ENCODE results near the gene TMEM9. TPM values are rescaled to one million over a fixed set of nuclear protein-coding genes. Genes with fewer than 3 reads are reported as not detected.

Gene TMEM9
- 10 to 100 TPM; 28.2 to 29.8 TPM for total RNA-seq

DNA sequence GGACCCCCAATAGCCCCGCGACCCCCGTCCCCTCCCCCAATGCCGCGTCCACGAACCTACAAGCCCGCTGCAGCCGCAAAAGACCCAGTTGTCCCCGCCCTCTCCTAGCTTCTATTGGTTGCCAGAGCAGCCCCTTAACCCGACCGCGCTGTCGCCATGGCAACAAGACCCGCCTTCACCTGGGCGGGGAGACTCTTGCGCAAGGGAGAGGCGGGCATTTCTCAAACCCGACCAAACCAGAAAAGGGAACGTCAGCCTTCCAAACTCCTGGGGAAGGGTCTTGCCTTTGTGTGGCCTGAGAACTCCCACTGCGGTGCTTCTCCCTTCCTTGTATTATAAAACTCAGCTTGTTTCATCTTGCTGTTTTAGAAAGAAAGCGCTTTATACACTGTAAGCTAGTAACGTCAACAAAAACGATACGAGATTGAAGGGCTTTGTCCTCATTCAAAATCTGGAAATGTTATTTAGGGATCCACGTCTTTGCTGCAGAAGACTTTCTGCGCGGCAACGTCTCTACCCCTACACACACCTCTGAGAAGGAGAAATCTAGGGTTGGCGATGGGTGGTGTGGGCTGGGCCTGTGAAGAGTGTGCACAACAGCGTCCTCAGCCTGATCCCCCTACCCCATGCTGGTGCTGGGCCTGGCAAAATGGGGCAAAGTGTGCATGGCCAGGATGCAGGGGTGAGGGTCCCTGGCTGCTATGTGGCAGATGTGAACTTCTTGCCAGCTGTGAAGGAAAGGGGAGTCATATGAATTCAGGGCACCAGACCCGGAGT is at the start of gene TMEM9:
TSS of gene TMEM9 (minus strand) at position 86 of the 777 bp plus-strand sequence. CDS start 551 bp downstream, outside the sequence.
- Mint-ChIP-seq H3K9me3 (no peaks in the 10 kb centered on the region), H3K36me3 (peaks cover 7% of the 10 kb centered on the region)
- DNase-seq: peak; percentile 96

GRCh38 chr1:201198598-201198997 is 44.3 kb upstream of the TMEM9 start:
- H3K4me3 Mint-ChIP-seq: no peak overlapping the region

More for the DNA sequence above, at the start of gene TMEM9:
- Mint-ChIP-seq H3K27ac (peak within 1 kb of the TSS; percentile 80), H3K4me1 (peaks cover 17% of the 10 kb centered on the region), H3K27me3 (peaks cover 10% of the 10 kb centered on the region), H3K4me3 (peak within 1 kb of the TSS; percentile 85)

DNA sequence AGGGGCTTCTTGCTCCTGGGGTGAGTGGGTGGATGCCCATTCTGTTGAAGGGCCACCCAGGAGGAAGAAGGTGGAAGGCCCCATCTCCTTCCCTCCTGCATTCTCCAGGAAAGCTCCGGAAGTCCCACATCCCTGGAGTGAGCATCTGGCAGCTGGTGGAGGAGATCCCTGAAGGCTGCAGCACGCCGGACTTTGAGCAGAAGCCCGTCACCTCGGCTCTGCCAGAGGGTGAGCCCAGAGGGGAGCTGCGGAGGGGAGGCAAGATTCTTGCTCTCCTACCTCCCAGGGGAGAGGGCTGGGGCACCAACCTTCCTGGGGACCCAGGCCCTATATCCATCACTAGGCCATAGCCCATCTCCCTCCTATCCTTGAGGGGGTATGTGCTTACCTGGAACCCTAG is 39.8 kb upstream of the TMEM9 start:
- Mint-ChIP-seq H3K27me3 (peaks cover 3% of the 10 kb centered on the region), H3K36me3 (no peaks in the 10 kb centered on the region), H3K27ac (no peak overlapping the region), H3K9me3 (no peaks in the 10 kb centered on the region), H3K4me3 (no peak overlapping the region), H3K4me1 (peaks cover 2% of the 10 kb centered on the region)
- DNase-seq: no peak

More at GRCh38 chr1:201198598-201198997, 44.3 kb upstream of the TMEM9 start:
- Mint-ChIP-seq H3K27me3 (no peaks in the 10 kb centered on the region), H3K4me1 (no peaks in the 10 kb centered on the region), H3K36me3 (no peaks in the 10 kb centered on the region), H3K9me3 (no peaks in the 10 kb centered on the region), H3K27ac (no peak overlapping the region)
- DNase-seq: no peak

DNA sequence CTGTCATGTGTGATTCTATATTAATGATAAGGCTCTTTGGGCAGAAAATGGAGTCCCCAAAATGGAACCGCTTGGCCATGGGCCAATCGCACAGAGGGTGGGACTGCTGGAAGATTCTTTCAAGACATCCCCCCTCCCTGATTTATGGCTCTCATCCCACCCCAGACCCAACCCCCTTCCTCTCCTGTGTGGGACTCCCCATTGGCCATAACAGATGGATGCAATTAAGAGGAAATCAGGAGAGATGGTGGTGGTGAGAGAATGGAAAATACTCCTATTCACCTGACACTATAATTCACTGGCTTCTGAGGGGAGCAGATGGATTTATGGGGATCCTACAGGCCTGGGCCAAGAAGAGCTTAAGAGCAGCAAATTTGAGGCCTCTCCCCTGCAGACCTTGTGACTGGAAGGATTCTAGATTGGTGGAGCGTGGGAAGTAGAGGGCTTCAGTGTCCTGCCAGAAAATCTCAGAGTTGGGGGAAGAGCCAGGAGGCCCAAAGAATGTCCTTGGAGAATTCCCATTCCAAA is 38.1 kb upstream of the TMEM9 start:
- no peak for DNase-seq
- H3K4me3 Mint-ChIP-seq: no peak overlapping the region

DNA sequence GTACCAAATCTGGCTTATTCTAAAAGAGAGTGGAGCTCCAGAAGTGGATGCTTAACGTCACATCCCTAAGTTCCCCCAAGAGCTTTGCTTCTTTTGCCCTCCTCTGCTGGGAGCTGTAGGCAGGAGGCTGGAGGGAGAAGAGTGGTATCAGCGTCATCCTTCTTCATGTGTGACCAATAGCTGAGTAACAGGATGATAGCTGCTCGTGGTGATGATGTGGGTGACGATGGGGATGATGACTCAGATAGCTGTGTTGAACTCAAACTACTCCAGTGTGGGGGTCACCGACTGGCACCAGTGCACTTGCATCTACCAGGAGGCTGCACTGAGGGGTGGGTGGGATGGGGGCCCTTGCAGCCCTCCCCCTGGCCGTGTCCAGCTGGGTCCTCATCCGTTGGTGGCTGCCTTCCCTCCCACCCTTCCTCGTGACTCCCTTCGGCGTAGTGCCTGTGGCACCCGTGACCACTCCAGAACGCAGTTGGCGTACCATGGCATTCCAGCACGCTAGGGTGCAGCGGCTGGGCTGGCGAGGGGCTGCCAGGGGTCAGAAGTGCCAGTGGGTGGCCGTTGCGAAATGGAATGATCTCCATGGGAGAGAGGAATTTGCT is 37.5 kb upstream of the TMEM9 start:
- peak; percentile 39 for DNase-seq
- Mint-ChIP-seq H3K27me3 (peaks cover 3% of the 10 kb centered on the region), H3K36me3 (no peaks in the 10 kb centered on the region), H3K4me1 (peaks cover 2% of the 10 kb centered on the region), H3K9me3 (no peaks in the 10 kb centered on the region), H3K27ac (no peak overlapping the region), H3K4me3 (no peak overlapping the region)

More for the DNA sequence above, 38.1 kb upstream of the TMEM9 start:
- no peaks in the 10 kb centered on the region for H3K36me3 Mint-ChIP-seq
- H3K27me3 Mint-ChIP-seq: peaks cover 3% of the 10 kb centered on the region
- H3K9me3 Mint-ChIP-seq: no peaks in the 10 kb centered on the region
- no peak overlapping the region for H3K27ac Mint-ChIP-seq
- peaks cover 2% of the 10 kb centered on the region for H3K4me1 Mint-ChIP-seq

DNA sequence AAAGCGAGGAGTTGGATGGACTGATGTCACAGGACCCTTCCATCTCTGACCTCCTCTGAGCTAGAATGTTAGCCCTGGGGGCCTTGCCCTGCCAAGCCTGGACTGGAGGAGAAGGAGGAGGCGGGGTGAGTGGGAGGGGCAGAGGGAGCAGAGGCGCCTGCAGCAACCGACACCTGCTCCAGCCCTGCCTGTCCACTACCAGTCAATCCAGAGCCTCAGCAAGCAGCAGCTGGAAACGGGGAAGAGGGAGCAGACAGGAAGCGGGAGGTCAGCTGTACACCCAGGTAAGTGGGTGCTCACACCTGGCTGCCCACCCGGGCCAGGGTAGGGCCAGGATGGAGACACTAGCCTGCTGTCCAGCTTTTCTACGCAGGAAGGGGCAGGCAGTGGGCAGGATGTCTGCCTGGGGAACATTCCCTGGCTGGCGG is 36.4 kb upstream of the TMEM9 start, which contains the start of gene IGFN1:
TSS of gene IGFN1 (plus strand) at position 201 of the 428 bp plus-strand sequence. CDS start 2,470 bp downstream, outside the sequence.
- no peak within 1 kb of the TSS for H3K27ac Mint-ChIP-seq
- no peak within 1 kb of the TSS for H3K4me3 Mint-ChIP-seq
- H3K36me3 Mint-ChIP-seq: no peaks in the 10 kb centered on the region
- H3K27me3 Mint-ChIP-seq: peaks cover 3% of the 10 kb centered on the region
- DNase-seq: no peak
- H3K9me3 Mint-ChIP-seq: no peaks in the 10 kb centered on the region
- H3K4me1 Mint-ChIP-seq: peaks cover 2% of the 10 kb centered on the region

GRCh38 chr1:201190005-201190404 is 35.7 kb upstream of the TMEM9 start:
- no peak for DNase-seq
- Mint-ChIP-seq H3K4me1 (peaks cover 2% of the 10 kb centered on the region), H3K27ac (no peak overlapping the region), H3K27me3 (peaks cover 3% of the 10 kb centered on the region), H3K4me3 (no peak overlapping the region), H3K36me3 (no peaks in the 10 kb centered on the region), H3K9me3 (no peaks in the 10 kb centered on the region)

DNA sequence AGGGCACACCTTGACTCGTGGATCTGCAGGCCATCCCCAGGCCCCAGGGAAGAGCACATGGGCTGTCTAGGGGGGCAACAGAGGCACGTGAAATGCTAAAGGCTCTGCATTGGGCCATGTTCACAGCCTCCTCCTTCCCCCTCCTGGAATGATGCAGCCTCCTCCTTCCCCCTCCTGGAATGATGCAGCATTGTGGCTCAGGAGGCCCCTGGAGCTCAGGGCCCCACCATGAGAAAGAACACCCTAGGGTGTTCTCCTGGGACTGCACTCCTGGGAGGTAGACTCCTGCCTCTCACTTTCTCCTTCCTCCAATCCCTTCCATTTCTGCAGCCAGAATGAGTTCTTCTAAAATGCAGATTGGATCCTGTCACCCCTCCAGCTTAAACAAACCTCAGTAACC is 34.8 kb upstream of the TMEM9 start:
- Mint-ChIP-seq H3K27me3 (peaks cover 8% of the 10 kb centered on the region), H3K4me1 (peaks cover 2% of the 10 kb centered on the region), H3K9me3 (no peaks in the 10 kb centered on the region), H3K4me3 (no peak overlapping the region), H3K27ac (no peak overlapping the region), H3K36me3 (no peaks in the 10 kb centered on the region)
- no peak for DNase-seq

DNA sequence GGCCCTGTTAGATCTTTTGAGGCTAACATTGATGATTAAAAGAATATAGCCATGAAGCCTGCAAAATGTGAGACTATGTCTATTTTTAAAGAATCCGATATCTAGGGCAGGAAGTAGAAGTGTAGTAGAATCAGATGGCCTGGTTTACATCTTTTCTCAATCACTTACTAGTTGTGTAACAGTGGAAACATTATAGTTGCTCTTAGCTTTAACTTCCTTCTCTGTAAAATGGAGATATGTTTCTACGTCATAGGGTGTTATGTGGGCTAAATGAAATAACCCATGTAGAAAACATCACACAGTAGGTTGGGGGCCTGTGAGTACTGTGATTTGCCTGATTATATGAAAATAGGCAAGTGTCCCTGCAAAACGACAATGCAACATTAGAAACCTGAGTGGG is 31.9 kb upstream of the TMEM9 start:
- DNase-seq: no peak
- Mint-ChIP-seq H3K36me3 (no peaks in the 10 kb centered on the region), H3K27ac (no peak overlapping the region), H3K9me3 (no peaks in the 10 kb centered on the region), H3K4me3 (no peak overlapping the region), H3K4me1 (no peaks in the 10 kb centered on the region), H3K27me3 (peaks cover 5% of the 10 kb centered on the region)

DNA sequence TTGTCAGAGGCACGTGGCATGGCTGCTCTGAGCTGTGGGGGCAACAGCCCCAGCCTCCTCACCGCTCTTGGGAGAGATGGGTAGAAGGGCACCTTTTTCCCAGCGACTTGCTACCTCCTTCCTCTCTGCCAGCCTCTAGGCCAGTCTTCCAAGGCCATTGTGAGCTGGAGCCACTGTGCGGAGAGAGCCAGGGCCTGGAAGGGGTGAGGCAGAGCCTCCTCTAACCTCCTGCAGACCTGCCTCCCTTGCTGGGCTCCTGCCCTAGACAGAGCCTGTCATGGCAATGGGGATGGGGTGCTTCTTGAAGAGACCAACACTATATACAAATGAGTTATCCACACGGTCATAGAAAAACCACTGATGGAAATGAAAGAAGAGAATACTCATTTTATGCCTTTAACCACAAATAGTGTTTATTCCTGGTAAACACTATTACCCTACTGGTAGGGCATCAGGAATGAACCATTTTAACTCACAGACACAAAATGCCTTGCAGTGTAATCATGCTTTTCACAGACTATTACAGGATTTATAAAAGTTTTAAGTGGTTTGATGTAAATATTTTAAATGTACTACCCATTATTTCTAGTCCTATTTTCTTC is 31.4 kb upstream of the TMEM9 start:
- H3K36me3 Mint-ChIP-seq: no peaks in the 10 kb centered on the region
- H3K9me3 Mint-ChIP-seq: no peaks in the 10 kb centered on the region
- peaks cover 5% of the 10 kb centered on the region for H3K27me3 Mint-ChIP-seq
- H3K27ac Mint-ChIP-seq: no peak overlapping the region
- DNase-seq: no peak
- H3K4me1 Mint-ChIP-seq: no peaks in the 10 kb centered on the region
- no peak overlapping the region for H3K4me3 Mint-ChIP-seq

- Mint-ChIP-seq H3K27me3 (peaks cover 5% of the 10 kb centered on the region), H3K36me3 (no peaks in the 10 kb centered on the region), H3K4me1 (no peaks in the 10 kb centered on the region), H3K4me3 (no peak overlapping the region), H3K27ac (no peak overlapping the region), H3K9me3 (no peaks in the 10 kb centered on the region)
- no peak for DNase-seq
Measured at GRCh38 chr1:201185123-201185453, 30.8 kb upstream of the TMEM9 start.

DNA sequence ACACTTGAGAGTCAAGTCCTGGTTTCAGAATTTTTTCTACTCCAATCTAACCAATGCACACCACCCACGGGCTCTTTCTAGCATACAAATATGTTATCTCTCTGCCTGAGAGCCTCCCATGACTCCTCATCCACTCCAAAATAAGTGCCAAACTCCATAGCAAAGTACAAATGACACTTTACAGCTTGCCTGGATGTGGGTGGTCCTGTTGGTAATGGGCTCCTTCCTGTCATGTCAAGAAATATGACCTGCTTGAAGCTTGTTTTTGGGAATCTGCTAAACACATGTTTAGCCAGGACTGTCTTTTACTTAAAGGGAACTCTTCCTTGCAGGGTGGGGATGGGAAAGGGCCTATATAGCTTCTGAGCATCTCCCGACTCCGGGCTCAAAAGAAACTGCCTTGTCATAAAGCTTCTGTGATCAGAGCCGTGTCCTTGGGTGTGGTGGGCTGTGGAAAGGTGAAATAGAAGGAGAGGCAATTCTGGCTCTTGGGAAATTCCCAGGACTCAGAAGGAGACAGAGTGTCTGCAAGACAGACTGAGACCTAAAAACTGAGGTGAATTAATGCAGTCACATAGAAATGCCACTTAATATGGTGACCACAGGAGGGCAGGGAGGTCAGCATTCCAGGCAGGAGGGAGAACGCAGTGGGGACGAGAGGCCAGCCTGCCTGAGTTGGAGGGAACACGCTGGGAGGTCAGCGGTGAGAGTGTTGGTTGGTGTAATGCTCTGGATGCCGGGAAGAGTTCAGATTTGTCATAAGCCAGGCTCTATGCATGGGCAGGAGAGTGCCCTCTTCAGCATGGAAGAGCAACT is 30.2 kb upstream of the TMEM9 start:
- peaks cover 5% of the 10 kb centered on the region for H3K27me3 Mint-ChIP-seq
- DNase-seq: no peak
- H3K36me3 Mint-ChIP-seq: no peaks in the 10 kb centered on the region
- no peaks in the 10 kb centered on the region for H3K9me3 Mint-ChIP-seq
- no peak overlapping the region for H3K4me3 Mint-ChIP-seq
- H3K4me1 Mint-ChIP-seq: no peaks in the 10 kb centered on the region
- no peak overlapping the region for H3K27ac Mint-ChIP-seq

GRCh38 chr1:201183753-201184152 is 29.5 kb upstream of the TMEM9 start:
- Mint-ChIP-seq H3K27me3 (peaks cover 7% of the 10 kb centered on the region), H3K4me1 (no peaks in the 10 kb centered on the region), H3K36me3 (no peaks in the 10 kb centered on the region), H3K27ac (no peak overlapping the region), H3K4me3 (no peak overlapping the region), H3K9me3 (no peaks in the 10 kb centered on the region)
- DNase-seq: no peak

- no peaks in the 10 kb centered on the region for H3K9me3 Mint-ChIP-seq
- no peak overlapping the region for H3K27ac Mint-ChIP-seq
- no peaks in the 10 kb centered on the region for H3K4me1 Mint-ChIP-seq
- H3K27me3 Mint-ChIP-seq: peaks cover 12% of the 10 kb centered on the region
- H3K36me3 Mint-ChIP-seq: peaks cover 2% of the 10 kb centered on the region
- H3K4me3 Mint-ChIP-seq: no peak overlapping the region
- DNase-seq: no peak
Measured at GRCh38 chr1:201183209-201183608, 28.9 kb upstream of the TMEM9 start.

- H3K27ac Mint-ChIP-seq: no peak overlapping the region
- no peaks in the 10 kb centered on the region for H3K9me3 Mint-ChIP-seq
- H3K4me3 Mint-ChIP-seq: no peak overlapping the region
- DNase-seq: no peak
- H3K4me1 Mint-ChIP-seq: no peaks in the 10 kb centered on the region
- peaks cover 2% of the 10 kb centered on the region for H3K36me3 Mint-ChIP-seq
- peaks cover 18% of the 10 kb centered on the region for H3K27me3 Mint-ChIP-seq
Measured at GRCh38 chr1:201181726-201182125, 27.5 kb upstream of the TMEM9 start.
